Measurements from ENCODE around the gene GOLGA6A.

Gene GOLGA6A

DNA sequence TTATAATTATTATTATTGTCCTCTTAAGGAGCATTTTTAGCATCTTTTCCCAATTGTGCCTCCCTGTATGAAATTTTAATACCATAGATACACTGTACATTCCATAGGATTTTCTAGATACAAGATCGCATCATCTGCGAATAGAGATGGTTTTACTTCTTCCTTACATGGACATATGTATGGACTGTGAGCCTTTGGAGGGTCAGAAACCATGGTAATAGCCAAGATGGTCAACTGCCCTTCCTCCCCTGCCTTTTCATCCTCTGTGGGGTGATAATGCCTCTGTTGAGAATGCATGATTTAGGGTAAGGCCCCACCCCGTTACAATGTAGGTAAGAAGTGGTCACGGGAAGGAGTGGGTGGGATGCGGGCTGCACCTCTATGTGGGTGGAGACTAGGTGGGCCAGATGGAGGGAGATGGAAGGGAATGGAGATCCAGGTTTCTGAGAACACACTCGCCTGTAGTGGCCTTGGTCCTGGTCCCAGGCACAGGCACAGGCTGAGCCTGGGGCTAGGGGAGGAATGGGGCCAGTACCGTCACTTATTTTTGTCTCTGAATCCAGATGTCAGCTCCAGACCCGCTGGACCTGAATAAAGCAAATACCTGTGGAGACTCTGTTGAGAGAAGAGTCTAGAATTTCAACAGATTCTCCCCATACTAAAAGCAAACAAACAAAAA lies 31.7 kb downstream of the GOLGA6A start:
- Histone ChIP-seq H3K79me2 (ENCODE audit: insufficient read depth, low read length) (no peaks in the 10 kb centered on the region), H3K27me3 (ENCODE audit: insufficient read depth, low read length, poor library complexity, severe bottlenecking) (no peaks in the 10 kb centered on the region), H3K9me3 (ENCODE audit: insufficient read depth, low read depth, low read length) (no peaks in the 10 kb centered on the region), H4K20me1 (ENCODE audit: insufficient read depth, low read length, poor library complexity, severe bottlenecking) (no peaks in the 10 kb centered on the region), H3K4me3 (ENCODE audit: low read length, poor library complexity, severe bottlenecking) (no peak overlapping the region), H3K9me2 (replicated peaks; ENCODE audit: low read depth, low read length) (no peaks in the 10 kb centered on the region), H3K4me1 (ENCODE audit: insufficient read depth, low read length, poor library complexity, severe bottlenecking) (peaks cover 20% of the 10 kb centered on the region), H3K9ac (ENCODE audit: low read depth, low read length, poor library complexity, severe bottlenecking) (no peak overlapping the region), H2AFZ (ENCODE audit: low read length) (no peak overlapping the region), H3K4me2 (ENCODE audit: low read depth, low read length, poor library complexity, severe bottlenecking) (no peak overlapping the region), H3F3A (ENCODE audit: low read depth) (0 out of 2 replicates have a peak, but pooled peaks cover 3% of the 10 kb centered on the region), H3K36me3 (ENCODE audit: insufficient read depth, low read length) (no peaks in the 10 kb centered on the region)
- TF ChIP-seq EZH2phosphoT487 (IDR thresholded peaks at IDR 0.05; ENCODE audit: borderline replicate concordance): no peak
- TF ChIP-seq CTCF (conservative IDR thresholded peaks at IDR 0.05; ENCODE audit: low read length): no peak

- no peak overlapping the region for H2AFZ ChIP-seq (ENCODE audit: low read length)
- no peaks in the 10 kb centered on the region for H4K20me1 ChIP-seq (ENCODE audit: insufficient read depth, low read length, poor library complexity, severe bottlenecking)
- no peaks in the 10 kb centered on the region for H3K9me3 ChIP-seq (ENCODE audit: insufficient read depth, low read depth, low read length)
- H3K9me2 ChIP-seq (replicated peaks; ENCODE audit: low read depth, low read length): no peaks in the 10 kb centered on the region
- no peaks in the 10 kb centered on the region for H3K27me3 ChIP-seq (ENCODE audit: insufficient read depth, low read length, poor library complexity, severe bottlenecking)
- peaks cover 20% of the 10 kb centered on the region for H3K4me1 ChIP-seq (ENCODE audit: insufficient read depth, low read length, poor library complexity, severe bottlenecking)
- H3K9ac ChIP-seq (ENCODE audit: low read depth, low read length, poor library complexity, severe bottlenecking): no peak overlapping the region
- H3K4me2 ChIP-seq (ENCODE audit: low read depth, low read length, poor library complexity, severe bottlenecking): no peak overlapping the region
- H3K36me3 ChIP-seq (ENCODE audit: insufficient read depth, low read length): no peaks in the 10 kb centered on the region
- no peaks in the 10 kb centered on the region for H3K79me2 ChIP-seq (ENCODE audit: insufficient read depth, low read length)
- H3F3A ChIP-seq (ENCODE audit: low read depth): 0 out of 2 replicates have a peak, but pooled peaks cover 3% of the 10 kb centered on the region
- H3K4me3 ChIP-seq (ENCODE audit: low read length, poor library complexity, severe bottlenecking): no peak overlapping the region
- TF ChIP-seq CTCF (conservative IDR thresholded peaks at IDR 0.05; ENCODE audit: low read length) (no peak), EZH2phosphoT487 (IDR thresholded peaks at IDR 0.05; ENCODE audit: borderline replicate concordance) (no peak)
Measured at GRCh38 chr15:74050127-74050526, 32.2 kb downstream of the GOLGA6A start.

GRCh38 chr15:74046275-74046674 lies 36.1 kb downstream of the GOLGA6A start:
- Histone ChIP-seq H3K9me3 (ENCODE audit: insufficient read depth, low read depth, low read length) (no peaks in the 10 kb centered on the region), H2AFZ (ENCODE audit: low read length) (no peak overlapping the region), H3K4me2 (ENCODE audit: low read depth, low read length, poor library complexity, severe bottlenecking) (no peak overlapping the region), H3K4me3 (ENCODE audit: low read length, poor library complexity, severe bottlenecking) (no peak overlapping the region), H3K36me3 (ENCODE audit: insufficient read depth, low read length) (no peaks in the 10 kb centered on the region; the same call in 1 of the 2 replicates), H3K4me1 (ENCODE audit: insufficient read depth, low read length, poor library complexity, severe bottlenecking) (peaks cover 16% of the 10 kb centered on the region), H3K9ac (ENCODE audit: low read depth, low read length, poor library complexity, severe bottlenecking) (no peak overlapping the region), H3K27me3 (ENCODE audit: insufficient read depth, low read length, poor library complexity, severe bottlenecking) (no peaks in the 10 kb centered on the region), H4K20me1 (ENCODE audit: insufficient read depth, low read length, poor library complexity, severe bottlenecking) (no peaks in the 10 kb centered on the region), H3K79me2 (ENCODE audit: insufficient read depth, low read length) (no peaks in the 10 kb centered on the region), H3F3A (ENCODE audit: low read depth) (0 out of 2 replicates have a peak, but pooled peaks cover 3% of the 10 kb centered on the region), H3K9me2 (replicated peaks; ENCODE audit: low read depth, low read length) (no peaks in the 10 kb centered on the region)
- TF ChIP-seq EZH2phosphoT487 (IDR thresholded peaks at IDR 0.05; ENCODE audit: borderline replicate concordance) (no peak), CTCF (conservative IDR thresholded peaks at IDR 0.05; ENCODE audit: low read length) (no peak)

All from Loucy (cell line).